Activated naive CD4-positive, alpha-beta T cell treated with anti-CD3 and anti-CD28 coated beads, Interleukin-2, amount 10 ng/mL, durations not matched to agents 7 days and 5 days (primary cell): ENCODE results near the gene PEMT.

Experiments
- CTCF ChIA-PET: fragments of 350-600 bp; sonication (Branson Sonifier 250); formaldehyde crosslinking; loops from one replicate; lab custom pipeline; 2021; ENCODE audit warnings: antibody characterized with exemption; lab: Charles Lee
- DNase-seq: peaks from one replicate; pipeline ENCODE4 v3.0.0-alpha.2; 2020
- H3K27ac Mint-ChIP-seq: one replicate; pipeline ENCODE4 v1.8.0; 2021; ENCODE audit warnings: mild to moderate bottlenecking, moderate library complexity, mixed read lengths
- H3K27me3 Mint-ChIP-seq: one replicate; pipeline ENCODE4 v1.8.0; 2021; ENCODE audit warnings: mild to moderate bottlenecking, mixed read lengths
- H3K36me3 Mint-ChIP-seq: one replicate; pipeline ENCODE4 v1.8.0; 2021; ENCODE audit warnings: mixed read lengths
- H3K4me1 Mint-ChIP-seq: one replicate; pipeline ENCODE4 v1.8.0; 2021; ENCODE audit warnings: mixed read lengths
- H3K4me3 Mint-ChIP-seq: one replicate; pipeline ENCODE4 v1.8.0; 2021; ENCODE audit warnings: mild to moderate bottlenecking, moderate library complexity, mixed read lengths
- H3K9me3 Mint-ChIP-seq: one replicate; pipeline ENCODE4 v1.8.0; 2021; ENCODE audit warnings: mixed read lengths

The PEMT gene

DNA sequence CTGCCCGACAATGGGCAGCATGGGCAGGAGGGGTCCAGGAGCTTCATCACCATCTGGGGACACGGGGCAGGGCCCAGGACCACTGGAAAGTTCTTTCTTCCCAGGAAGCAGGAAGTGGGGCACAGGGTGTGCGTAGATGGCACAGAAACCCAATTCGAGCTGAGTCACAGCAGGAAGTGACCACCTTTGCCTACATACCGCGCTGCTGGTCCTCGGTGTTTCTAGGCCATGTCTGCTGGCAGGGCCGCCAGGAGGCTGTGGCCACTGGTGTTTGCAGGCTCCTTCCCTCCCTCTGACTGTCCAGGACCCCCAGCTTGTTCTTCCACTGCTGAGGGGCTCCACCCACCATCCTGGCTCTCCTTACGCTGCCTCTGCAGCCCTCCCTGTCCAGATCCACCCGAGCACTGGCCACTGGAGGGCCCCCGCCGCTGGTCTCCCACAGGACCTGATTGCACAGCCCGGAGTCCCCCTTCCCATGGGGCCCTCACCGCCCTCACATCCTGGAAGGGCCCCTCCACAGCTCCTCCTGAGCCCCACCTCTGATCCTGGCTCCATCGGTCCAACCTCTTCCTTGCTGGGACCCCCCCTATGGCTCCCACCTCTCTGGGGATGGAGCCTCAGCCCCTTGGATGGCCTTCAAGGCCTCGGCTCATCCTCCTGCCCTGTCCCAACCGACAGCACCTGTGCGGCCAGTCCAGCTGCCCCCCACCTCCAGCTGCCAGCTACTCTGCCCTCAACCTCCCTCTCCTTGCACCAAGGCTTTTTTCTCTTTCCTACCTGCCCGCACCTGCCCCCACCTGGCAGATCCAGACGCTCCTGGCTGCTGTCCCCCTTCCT lies 80.8 kb downstream of the PEMT start:
- no peaks in the 10 kb centered on the region for H3K27me3 Mint-ChIP-seq
- no peaks in the 10 kb centered on the region for H3K4me1 Mint-ChIP-seq
- no peak for DNase-seq
- CTCF ChIA-PET = interaction anchor here (1.2 to 2.9 kb wide), 3 partner anchors 14 to 131 kb away, joined by 3 to 12 read pairs (median 4); partner anchors contain the start of gene RASD1
- H3K36me3 Mint-ChIP-seq = no peaks in the 10 kb centered on the region
- H3K9me3 Mint-ChIP-seq = no peaks in the 10 kb centered on the region
- H3K4me3 Mint-ChIP-seq = no peak overlapping the region
- H3K27ac Mint-ChIP-seq = no peak overlapping the region

DNA sequence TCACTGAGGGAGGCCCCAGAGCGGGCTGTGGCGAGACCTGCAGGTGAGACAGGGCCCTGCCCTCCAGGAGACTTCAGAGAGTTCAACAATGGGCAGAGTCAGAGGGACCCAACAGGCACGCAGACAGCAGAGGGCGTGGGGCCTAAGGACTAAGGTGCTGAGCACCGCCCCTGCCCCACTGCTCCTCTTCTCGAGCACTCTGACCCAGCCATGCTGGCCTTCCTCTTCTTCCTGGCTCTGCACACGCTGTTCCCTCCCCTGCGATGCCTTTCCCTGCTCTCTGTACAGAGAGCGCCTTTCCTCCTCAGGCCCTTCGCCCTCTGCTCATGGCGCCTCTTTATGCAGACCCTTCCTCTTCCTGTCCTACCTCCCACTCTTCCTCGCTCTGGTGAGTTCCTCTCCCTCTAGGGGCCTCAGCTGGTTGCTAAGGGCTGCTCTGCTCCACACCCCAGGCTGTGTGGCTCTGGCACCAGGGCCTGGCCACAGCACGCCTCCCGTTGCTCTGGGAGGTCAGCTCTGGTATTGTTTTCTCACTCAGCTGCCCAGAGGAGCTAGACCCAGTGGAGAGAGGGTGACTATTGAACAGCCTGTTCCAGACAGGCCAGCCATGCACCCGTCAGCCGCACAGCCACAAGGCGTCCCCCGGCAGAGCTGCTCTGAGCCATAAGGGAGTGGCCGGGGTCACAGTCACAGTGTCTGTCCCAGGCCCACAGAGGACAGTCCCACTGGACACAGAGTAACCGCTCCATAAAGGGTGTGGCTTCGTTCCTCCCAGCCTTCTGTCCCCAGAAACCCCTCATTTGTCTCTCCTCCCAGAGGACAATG lies 81.7 kb downstream of the PEMT start:
- H3K36me3 Mint-ChIP-seq = no peaks in the 10 kb centered on the region
- no peak for DNase-seq
- H3K27ac Mint-ChIP-seq = no peak overlapping the region
- no peaks in the 10 kb centered on the region for H3K9me3 Mint-ChIP-seq
- no peaks in the 10 kb centered on the region for H3K4me1 Mint-ChIP-seq
- CTCF ChIA-PET = interaction anchor here (1.2 to 2.9 kb wide), 3 partner anchors 13 to 132 kb away, joined by 3 to 12 read pairs (median 4); partner anchors contain the start of gene RASD1
- no peak overlapping the region for H3K4me3 Mint-ChIP-seq
- H3K27me3 Mint-ChIP-seq = no peaks in the 10 kb centered on the region

DNA sequence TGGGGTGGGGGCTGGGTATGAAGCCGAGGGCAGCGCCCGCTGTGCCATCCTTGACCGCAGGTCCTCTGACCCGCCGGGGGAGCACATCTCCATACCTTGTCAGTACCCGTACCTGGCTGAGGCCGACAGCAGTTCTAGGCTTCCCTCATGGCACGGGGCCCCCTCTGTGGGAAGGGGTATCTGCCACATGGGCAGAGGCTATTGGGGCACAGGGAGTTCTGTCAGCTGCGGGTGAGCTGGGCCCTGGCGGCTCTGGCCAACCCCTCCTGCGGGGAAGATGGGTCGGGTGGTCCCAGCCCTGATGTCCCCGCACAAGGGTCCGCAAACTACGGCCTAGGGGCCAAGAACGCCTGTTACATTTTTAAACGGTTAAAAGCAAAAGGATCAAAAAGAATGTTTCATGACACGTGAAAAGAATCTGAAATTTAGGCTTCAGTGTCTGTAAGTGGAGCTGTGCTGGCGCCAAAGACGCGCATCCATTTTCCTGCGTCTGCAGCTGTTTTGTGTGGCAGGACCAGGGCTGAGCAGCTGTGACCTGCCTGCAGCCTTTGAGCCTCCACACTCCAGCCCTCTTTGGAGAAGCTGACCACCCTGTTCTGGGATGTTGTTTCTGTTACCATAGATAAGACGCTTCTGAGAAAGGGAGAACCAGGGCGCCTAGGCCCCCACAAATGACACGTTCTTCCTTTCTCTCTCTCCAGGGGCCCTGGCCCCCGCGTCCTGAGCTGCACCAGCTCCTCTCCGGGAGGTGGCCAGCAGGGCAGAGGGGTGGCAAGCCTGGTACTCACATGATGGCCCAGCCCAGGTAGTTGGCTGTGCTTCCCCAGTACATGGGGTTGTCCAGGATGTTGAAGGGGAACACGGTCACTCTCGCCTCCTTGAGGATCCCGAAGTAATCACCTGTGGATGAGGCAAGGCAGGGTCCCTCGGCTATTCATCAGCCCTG lies 82.6 kb downstream of the PEMT start:
- Mint-ChIP-seq H3K4me3 (no peak overlapping the region), H3K36me3 (no peaks in the 10 kb centered on the region), H3K27ac (no peak overlapping the region), H3K27me3 (no peaks in the 10 kb centered on the region), H3K9me3 (no peaks in the 10 kb centered on the region), H3K4me1 (no peaks in the 10 kb centered on the region)
- CTCF ChIA-PET = interaction anchor here (0.6 to 1.4 kb wide), 2 partner anchors 60 to 121 kb away, joined by 3 to 4 read pairs; no protein-coding TSS in a partner anchor
- DNase-seq = no peak

DNA sequence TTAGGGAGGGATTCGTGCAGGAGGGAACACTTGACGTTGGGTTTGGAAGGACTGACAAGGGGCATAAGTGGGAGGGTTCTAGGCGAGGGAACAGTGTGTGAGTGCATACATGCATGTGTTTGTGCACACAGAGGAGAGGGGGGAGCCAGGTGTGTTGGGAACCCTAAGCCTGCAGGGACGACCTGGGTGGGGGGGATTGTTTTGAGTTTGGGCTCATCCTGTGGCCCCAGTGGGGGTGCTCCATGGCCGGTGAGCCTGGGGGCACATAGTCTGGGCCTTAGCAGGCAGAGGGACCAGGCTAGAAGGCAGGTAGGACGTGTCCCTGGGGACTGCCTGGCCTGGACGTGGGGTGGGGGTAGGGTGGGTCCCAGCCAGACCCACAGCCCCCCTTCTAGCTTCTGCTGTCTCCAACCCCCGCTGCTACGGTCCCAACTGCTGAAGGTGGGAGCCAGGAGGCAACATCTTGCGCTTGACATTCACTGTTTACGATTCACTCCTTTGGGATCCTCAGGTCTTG lies 83.4 kb downstream of the PEMT start:
- no peaks in the 10 kb centered on the region for H3K9me3 Mint-ChIP-seq
- H3K27me3 Mint-ChIP-seq = no peaks in the 10 kb centered on the region
- CTCF ChIA-PET = interaction anchor here (1.5 kb wide), 1 partner anchor 153 kb away, joined by 3 read pairs; no protein-coding TSS in a partner anchor
- no peak for DNase-seq
- no peak overlapping the region for H3K27ac Mint-ChIP-seq
- H3K4me3 Mint-ChIP-seq = no peak overlapping the region
- no peaks in the 10 kb centered on the region for H3K36me3 Mint-ChIP-seq
- no peaks in the 10 kb centered on the region for H3K4me1 Mint-ChIP-seq

DNA sequence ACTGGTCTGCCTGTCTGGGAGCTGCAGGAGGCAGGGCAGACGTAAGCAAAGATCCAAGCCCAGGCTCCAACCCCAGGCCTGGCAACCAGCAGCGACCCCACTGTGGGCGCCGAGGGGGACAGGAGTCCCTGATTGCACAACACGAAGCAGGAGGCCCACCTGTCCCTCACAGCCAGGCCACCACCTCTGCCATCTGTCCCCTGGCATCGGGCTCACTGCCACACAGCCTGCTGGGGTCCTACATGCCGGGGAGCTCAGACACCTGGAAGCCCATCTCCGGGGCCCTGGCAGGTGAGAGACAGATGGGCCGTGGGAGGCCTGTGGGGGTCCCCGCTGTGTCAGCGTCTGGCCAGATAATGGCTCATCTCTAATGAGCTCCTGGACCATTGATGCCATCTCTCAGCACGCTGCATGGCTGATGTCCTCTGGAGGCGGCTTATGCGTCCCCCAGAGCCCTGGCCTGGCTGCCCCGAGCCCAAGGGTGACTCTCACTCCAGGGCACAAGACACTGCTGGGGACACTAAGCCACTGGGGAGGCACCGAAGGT lies 84.0 kb downstream of the PEMT start:
- H3K27me3 Mint-ChIP-seq = no peaks in the 10 kb centered on the region
- CTCF ChIA-PET = interaction anchor here (1.5 kb wide), 1 partner anchor 153 kb away, joined by 3 read pairs; no protein-coding TSS in a partner anchor
- H3K36me3 Mint-ChIP-seq = no peaks in the 10 kb centered on the region
- H3K4me1 Mint-ChIP-seq = no peaks in the 10 kb centered on the region
- DNase-seq = no peak
- no peak overlapping the region for H3K4me3 Mint-ChIP-seq
- H3K27ac Mint-ChIP-seq = no peak overlapping the region
- H3K9me3 Mint-ChIP-seq = no peaks in the 10 kb centered on the region

DNA sequence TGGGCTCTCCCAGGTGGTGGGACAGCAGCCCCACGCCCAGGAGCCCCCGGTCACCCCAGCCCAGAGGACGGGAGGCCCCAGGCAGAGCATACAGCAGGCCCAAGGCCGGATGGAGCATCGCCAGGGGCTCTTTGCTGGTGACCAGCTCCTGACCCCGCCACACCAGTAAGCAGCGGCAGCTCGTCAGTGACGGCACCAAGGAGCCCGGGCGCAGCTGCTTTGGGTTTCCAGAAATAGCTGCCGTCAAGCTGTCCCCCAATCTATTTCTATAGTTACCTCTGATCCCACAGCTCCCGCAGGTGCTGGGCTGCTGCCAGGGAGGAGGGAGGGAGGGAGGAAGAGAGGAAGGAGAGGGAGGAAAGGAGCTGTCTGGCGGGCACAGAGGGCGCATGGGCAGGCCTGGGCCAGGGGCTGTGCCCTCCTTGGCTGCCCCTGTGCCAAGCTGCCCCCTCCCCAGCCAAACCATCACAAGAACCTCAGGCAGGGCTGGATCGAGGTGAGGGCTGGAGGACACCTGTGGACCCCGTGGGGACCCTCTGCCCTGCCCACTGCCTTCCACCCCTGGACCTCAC lies 84.5 kb downstream of the PEMT start:
- CTCF ChIA-PET = interaction anchor here (1.5 to 1.9 kb wide), 2 partner anchors 10 to 152 kb away, joined by 3 to 6 read pairs; partner anchors contain the start of gene RASD1
- DNase-seq = no peak
- Mint-ChIP-seq H3K36me3 (no peaks in the 10 kb centered on the region), H3K9me3 (no peaks in the 10 kb centered on the region), H3K4me1 (no peaks in the 10 kb centered on the region), H3K27me3 (no peaks in the 10 kb centered on the region), H3K27ac (no peak overlapping the region), H3K4me3 (no peak overlapping the region)

DNA sequence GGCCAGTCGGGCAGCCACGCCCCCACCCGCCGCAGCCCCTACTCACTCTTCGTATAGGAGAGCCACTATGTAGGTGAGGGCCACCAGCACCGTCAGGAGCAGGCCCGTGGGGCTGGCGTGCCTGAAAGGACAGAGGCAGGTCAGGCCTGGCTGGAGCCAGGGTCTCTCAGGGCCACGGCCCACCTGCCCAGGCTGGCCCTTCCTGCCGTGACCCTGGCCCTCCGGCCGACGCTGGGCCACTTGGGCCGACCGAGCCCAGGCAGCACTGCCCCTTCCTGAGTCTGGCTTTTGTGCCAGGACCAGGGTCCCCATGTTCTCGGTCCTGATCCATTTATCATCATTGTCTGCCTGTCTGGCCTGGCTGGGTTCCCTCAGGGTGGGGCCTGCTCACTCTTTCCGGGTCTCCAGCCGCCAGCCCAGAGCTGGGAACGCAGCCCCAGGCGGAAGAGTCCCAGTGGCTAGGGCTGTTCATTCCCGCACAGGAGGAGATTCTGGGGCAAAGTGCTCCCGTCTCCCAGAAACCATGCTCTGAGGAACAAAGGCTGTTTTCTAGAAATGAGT lies 85.2 kb downstream of the PEMT start:
- H3K9me3 Mint-ChIP-seq = no peaks in the 10 kb centered on the region
- H3K27ac Mint-ChIP-seq = no peak overlapping the region
- no peaks in the 10 kb centered on the region for H3K27me3 Mint-ChIP-seq
- no peaks in the 10 kb centered on the region for H3K36me3 Mint-ChIP-seq
- CTCF ChIA-PET = interaction anchor here (1.9 kb wide), 1 partner anchor 10 kb away, joined by 6 read pairs; the partner anchor contains the start of gene RASD1
- H3K4me3 Mint-ChIP-seq = no peak overlapping the region
- no peaks in the 10 kb centered on the region for H3K4me1 Mint-ChIP-seq
- DNase-seq = no peak

- no peak for DNase-seq
- Mint-ChIP-seq H3K36me3 (no peaks in the 10 kb centered on the region), H3K27me3 (no peaks in the 10 kb centered on the region), H3K9me3 (no peaks in the 10 kb centered on the region), H3K4me3 (no peak overlapping the region), H3K4me1 (no peaks in the 10 kb centered on the region), H3K27ac (no peak overlapping the region)
- CTCF ChIA-PET = interaction anchor here (1.9 kb wide), 1 partner anchor 9 kb away, joined by 6 read pairs; the partner anchor contains the start of gene RASD1
These were observed 85.8 kb downstream of the PEMT start for GRCh38 chr17:17505610-17506171.

- DNase-seq = no peak
- H3K4me1 Mint-ChIP-seq = no peaks in the 10 kb centered on the region
- no peaks in the 10 kb centered on the region for H3K9me3 Mint-ChIP-seq
- H3K4me3 Mint-ChIP-seq = no peak overlapping the region
- H3K27ac Mint-ChIP-seq = no peak overlapping the region
- no peaks in the 10 kb centered on the region for H3K36me3 Mint-ChIP-seq
- CTCF ChIA-PET = interaction anchor here (1.9 kb wide), 1 partner anchor 9 kb away, joined by 6 read pairs; the partner anchor contains the start of gene RASD1
- peaks cover 3% of the 10 kb centered on the region for H3K27me3 Mint-ChIP-seq
These were observed 86.4 kb downstream of the PEMT start for GRCh38 chr17:17505151-17505550.

DNA sequence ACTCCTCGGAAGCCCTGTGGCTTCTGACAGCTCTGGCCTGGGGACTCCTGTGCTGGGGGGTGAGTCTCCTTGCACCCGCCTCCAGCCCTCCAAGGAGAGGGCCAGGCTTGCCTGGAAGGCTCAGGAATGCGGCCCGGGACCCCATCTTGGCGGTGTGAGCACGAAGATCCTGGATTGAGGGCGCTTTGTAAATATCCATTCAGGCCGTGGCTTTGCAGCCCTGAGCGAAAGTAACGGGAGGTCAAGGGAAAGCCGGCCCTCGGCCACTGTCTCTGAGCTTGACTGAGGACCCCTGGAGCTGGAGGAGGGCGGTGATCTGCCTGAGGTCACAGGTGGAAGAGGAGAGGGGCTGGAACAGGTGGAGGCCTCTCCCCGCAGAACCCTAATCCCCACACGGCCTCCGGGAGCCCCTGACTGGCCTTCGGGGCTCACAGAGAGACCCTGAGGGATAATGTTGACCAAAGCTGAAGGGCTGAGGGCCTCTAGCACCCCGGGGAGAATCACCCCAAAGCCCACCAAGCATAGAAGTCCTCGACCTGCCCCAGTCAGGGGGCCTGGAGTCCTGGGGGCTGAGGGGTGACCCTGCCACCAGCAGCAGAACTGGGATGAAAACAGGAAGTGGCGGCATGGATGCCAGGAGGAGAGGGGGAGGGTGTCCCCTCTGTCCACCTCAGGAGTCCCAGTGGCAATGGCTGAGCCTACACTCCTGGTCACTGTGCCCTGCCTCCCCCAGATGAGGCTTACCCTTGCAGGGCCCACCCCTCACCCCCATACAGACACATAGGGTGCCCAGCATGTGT lies 87.0 kb downstream of the PEMT start:
- H3K36me3 Mint-ChIP-seq = no peaks in the 10 kb centered on the region
- CTCF ChIA-PET = no interaction called here
- peaks cover 7% of the 10 kb centered on the region for H3K27me3 Mint-ChIP-seq
- no peaks in the 10 kb centered on the region for H3K9me3 Mint-ChIP-seq
- H3K27ac Mint-ChIP-seq = no peak overlapping the region
- no peaks in the 10 kb centered on the region for H3K4me1 Mint-ChIP-seq
- H3K4me3 Mint-ChIP-seq = no peak overlapping the region
- DNase-seq = no peak

- Mint-ChIP-seq H3K4me1 (no peaks in the 10 kb centered on the region), H3K27ac (no peak overlapping the region), H3K4me3 (no peak overlapping the region), H3K27me3 (peaks cover 7% of the 10 kb centered on the region), H3K36me3 (no peaks in the 10 kb centered on the region), H3K9me3 (no peaks in the 10 kb centered on the region)
- CTCF ChIA-PET = no interaction called here
- DNase-seq = no peak
These were observed 87.9 kb downstream of the PEMT start for GRCh38 chr17:17503566-17504130.
